IMR-90 (cell line): ENCODE results near the gene SLC25A24. TPM values are rescaled to one million over a fixed set of nuclear protein-coding genes. Genes with fewer than 3 reads are reported as not detected.
A peak's percentile ranks its signal among the peaks of the same experiment; 100 is the strongest.

Experiments used
- ATAC-seq: fragments of 200-7000 bp; cut with Tn5 transposase; 2 replicates; pipeline ENCODE4 v1.9.1; 2020; ENCODE audit warnings: low read depth, mild to moderate bottlenecking, moderate library complexity
- BruUV-seq: library from RNA; stranded (reverse); fragments of 400-500 nt; replicated peaks from 2 replicates; lab custom pipeline; 2021; lab: Mats Ljungman, UMichigan
- CTCF ChIA-PET: fragments of 300-600 bp; formaldehyde crosslinking; extraction: SDS; loops from one replicate; lab custom pipeline; 2021; ENCODE audit warnings: antibody characterized with exemption; lab: Yijun Ruan, JAX
- POLR2A ChIA-PET: fragments of 300-600 bp; sonication (Branson Sonifier 250); formaldehyde crosslinking; loops from one replicate; lab custom pipeline; 2022; ENCODE audit warnings: antibody characterized with exemption; ENCODE audit not compliant: unreplicated experiment; lab: Charles Lee
- DNase-seq: peaks from one replicate; pipeline ENCODE4 v3.0.0; 2013
- H2AFZ ChIP-seq: replicated peaks from 2 replicates; pipeline ENCODE3; 2013; ENCODE audit warnings: low read length, mild to moderate bottlenecking; ENCODE audit not compliant: poor library complexity
- H2AK5ac ChIP-seq: 2 replicates; pipeline ENCODE4 v1.6.1; 2013; ENCODE audit warnings: low read depth, low read length, inconsistent platforms
- H2AK9ac ChIP-seq: replicated peaks from 2 replicates; pipeline ENCODE3; 2013; ENCODE audit warnings: mild to moderate bottlenecking, low read depth, low read length, moderate library complexity; ENCODE audit not compliant: poor library complexity
- H2BK120ac ChIP-seq: 2 replicates; pipeline ENCODE4 v1.6.1; 2013; ENCODE audit warnings: low read depth, low read length, inconsistent platforms
- H2BK15ac ChIP-seq: 3 replicates; pipeline ENCODE4 v1.6.1; 2013; ENCODE audit warnings: low read depth, low read length, inconsistent platforms
- H2BK20ac ChIP-seq: 2 replicates; pipeline ENCODE4 v1.6.1; 2013; ENCODE audit warnings: low read depth, mild to moderate bottlenecking, inconsistent platforms, low read length, moderate library complexity
- H2BK5ac ChIP-seq: 2 replicates; pipeline ENCODE4 v1.6.1; 2013; ENCODE audit warnings: mild to moderate bottlenecking, low read depth, low read length, inconsistent platforms; ENCODE audit not compliant: poor library complexity, severe bottlenecking
- H3K14ac ChIP-seq: replicated peaks from 2 replicates; pipeline ENCODE4 v1.6.1; 2013; ENCODE audit warnings: low read depth, low read length, inconsistent platforms
- H3K18ac ChIP-seq: 2 replicates; pipeline ENCODE4 v1.6.1; 2013; ENCODE audit warnings: low read depth, low read length, control low read depth
- H3K23ac ChIP-seq: 2 replicates; pipeline ENCODE4 v1.6.1; 2013; ENCODE audit warnings: low read depth, low read length, inconsistent platforms
- H3K27ac ChIP-seq: 2 replicates; pipeline ENCODE4 v1.5.1; 2013; ENCODE audit warnings: mild to moderate bottlenecking, control low read depth, low read length; ENCODE audit not compliant: insufficient read depth
- H3K27me3 ChIP-seq: 2 replicates; pipeline ENCODE4 v1.6.1; 2013; ENCODE audit warnings: low read length; ENCODE audit not compliant: control insufficient read depth, insufficient read depth
- H3K36me3 ChIP-seq: 2 replicates; pipeline ENCODE4 v1.6.1; 2013; ENCODE audit warnings: low read length, mixed read lengths; ENCODE audit not compliant: control insufficient read depth, insufficient read depth
- H3K4ac ChIP-seq: 2 replicates; pipeline ENCODE4 v1.6.1; 2013; ENCODE audit warnings: low read depth, low read length, inconsistent platforms
- H3K4me1 ChIP-seq: 2 replicates; pipeline ENCODE4 v1.6.1; 2013; ENCODE audit warnings: low read length, mixed read lengths; ENCODE audit not compliant: control insufficient read depth, insufficient read depth
- H3K4me2 ChIP-seq: 2 replicates; pipeline ENCODE4 v1.6.1; 2013; ENCODE audit warnings: low read depth, mild to moderate bottlenecking, control low read depth, low read length, moderate library complexity
- H3K4me3 ChIP-seq: 2 replicates; pipeline ENCODE4 v1.5.1; 2013; ENCODE audit warnings: low read depth, mild to moderate bottlenecking, control low read depth, low read length, moderate library complexity; ENCODE audit not compliant: insufficient read depth
- H3K56ac ChIP-seq: 2 replicates; pipeline ENCODE4 v1.6.1; 2013; ENCODE audit warnings: low read length, inconsistent platforms; ENCODE audit not compliant: insufficient read depth; ENCODE audit errors: extremely low read depth
- H3K79me1 ChIP-seq, 2 experiments: 2 replicates each; pipeline ENCODE4 v1.6.1; 2013; ENCODE audit warnings: low read length in 2 of 2, inconsistent platforms in 1 of 2, low read depth in 1 of 2
- H3K9ac ChIP-seq: 2 replicates; pipeline ENCODE4 v1.6.1; 2013; ENCODE audit warnings: low read depth, low read length, control low read depth
- H3K9me1 ChIP-seq: 2 replicates; pipeline ENCODE4 v1.6.1; 2013; ENCODE audit warnings: low read length, inconsistent platforms; ENCODE audit not compliant: insufficient read depth
- H3K9me3 ChIP-seq: 2 replicates; pipeline ENCODE4 v1.6.1; 2013; ENCODE audit warnings: low read length; ENCODE audit not compliant: control insufficient read depth, insufficient read depth
- H4K20me1 ChIP-seq: 2 replicates; pipeline ENCODE4 v1.6.1; 2013; ENCODE audit warnings: low read length, inconsistent platforms; ENCODE audit not compliant: insufficient read depth
- H4K5ac ChIP-seq: 2 replicates; pipeline ENCODE4 v1.6.1; 2013; ENCODE audit warnings: mild to moderate bottlenecking, low read depth, low read length, control low read depth
- H4K8ac ChIP-seq, 2 experiments: 2 replicates each; pipeline ENCODE4 v1.6.1; 2013; ENCODE audit warnings: low read depth in 2 of 2, low read length in 2 of 2, control low read depth in 1 of 2, inconsistent platforms in 1 of 2
- H4K91ac ChIP-seq: 2 replicates; pipeline ENCODE4 v1.6.1; 2013; ENCODE audit warnings: low read depth, low read length, inconsistent platforms; ENCODE audit not compliant: insufficient read depth
- FOS ChIP-seq: fragments of 150-350 bp; IDR thresholded peaks from 2 replicates; pipeline ENCODE4 v1.6.1; 2016; ENCODE audit warnings: low read depth, low read length
- MXI1 ChIP-seq: IDR thresholded peaks from 2 replicates; pipeline ENCODE4 v1.6.1; 2012; ENCODE audit warnings: low read depth, mild to moderate bottlenecking, low read length, moderate library complexity, borderline replicate concordance
- WGBS, 2 experiments: methylation state at CpG; one replicate each; pipeline versions ENCODE4 v1.1.5 to v1.1.7; 2013; ENCODE audit warnings: missing lambda C conversion rate in 2 of 2; ENCODE audit not compliant: insufficient read length in 1 of 2; ENCODE audit errors: extremely low coverage in 2 of 2; 5-methylcytosine and 5-hydroxymethylcytosine counted together
- dilution Hi-C: fragments of 300-500 bp; cut with HindIII; formaldehyde crosslinking; loops from one replicate; pipeline ENCODE4 v1.14.3; 2018; ENCODE audit warnings: low sequenced_read_pairs; ENCODE audit not compliant: unreplicated experiment
- in situ Hi-C: fragments of 300-500 bp; cut with MboI; formaldehyde crosslinking; loops from 3 replicates; pipeline ENCODE4 v1.14.3; 2019; ENCODE audit warnings: low sequenced_read_pairs, inconsistent platforms, mixed read lengths
- intact Hi-C: fragments of 100-400 bp; cut with micrococcal nuclease; formaldehyde crosslinking; loops from 2 replicates; pipeline ENCODE4 v1.10.0; 2022
- polyA plus RNA-seq, 3 experiments: library from polyadenylated mRNA; depleted of rRNA; stranded (reverse); fragments of >200 nt; gene quantifications; 2 replicates each; pipeline ENCODE4 v1.2.3, GENCODE V29; 2012; ENCODE audit warnings: low replicate concordance in 1 of 3
- total RNA-seq: library from RNA; depleted of rRNA; stranded (reverse); fragments of >200 nt; gene quantifications from 2 replicates; pipeline ENCODE4 v1.2.3, GENCODE V29; 2012

Gene SLC25A24
- total and polyA plus RNA-seq, 2 of the 4 experiments (the other 2 are of a cell fraction), result 19.4 to 20.4 TPM

DNA sequence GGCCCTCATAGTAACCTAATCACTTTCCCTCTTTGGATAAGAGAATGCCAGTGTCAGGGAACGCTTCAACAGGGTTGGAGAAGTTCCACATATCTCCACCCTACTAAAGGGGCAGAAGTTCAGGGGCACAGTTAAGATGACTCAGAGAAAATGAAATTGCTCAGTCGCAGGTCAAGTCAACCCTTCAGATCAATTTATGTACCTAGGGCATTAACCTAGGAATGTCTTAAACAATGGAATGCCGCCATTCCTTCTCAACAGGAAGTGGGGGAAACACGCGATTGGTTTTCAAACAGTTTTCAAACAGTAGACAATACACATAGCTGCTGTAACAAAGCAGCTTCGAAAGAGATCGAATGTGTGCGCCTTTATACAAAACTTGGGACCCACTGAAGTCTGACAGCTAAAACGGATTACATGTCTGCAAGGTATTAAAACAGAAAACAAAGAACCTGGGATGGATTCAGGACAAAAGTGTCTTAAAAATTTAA, 897 bp downstream of the SLC25A24 start:
- Histone ChIP-seq H2BK20ac (no peak overlapping the region), H3K56ac (peak overlapping the region; percentile 96), H4K91ac (peak overlapping the region; percentile 46), H3K4me2 (peak overlapping the region; percentile 100), H2BK5ac (peak overlapping the region; percentile 95), H3K9ac (peak overlapping the region; percentile 99), H3K27ac (peak overlapping the region; percentile 99), H3K79me1 (peaks cover 0 to 32% of the 10 kb centered on the region in 2 experiments; a peak in 2 of 4 replicates), H2AFZ (peak overlapping the region; percentile 99), H3K4ac (peak overlapping the region; percentile 98; the same call in 1 of the 2 replicates), H2BK120ac (peak overlapping the region; percentile 88; the same call in 1 of the 2 replicates), H4K5ac (peak overlapping the region; percentile 95), H3K27me3 (no peaks in the 10 kb centered on the region), H3K14ac (peak overlapping the region; percentile 99), H3K23ac (peak overlapping the region; percentile 64), H2AK5ac (0 out of 2 replicates have a peak overlapping the region, but pooled peaks have one; percentile 7), H4K8ac (peak overlapping the region; percentile 82 to 92; a peak in 2 of 4 replicates), H3K36me3 (peaks cover 5% of the 10 kb centered on the region), H3K4me1 (peaks cover 2% of the 10 kb centered on the region; the same call in 1 of the 2 replicates), H2BK15ac (no peak overlapping the region), H4K20me1 (peaks cover 18% of the 10 kb centered on the region; the same call in 1 of the 2 replicates), H3K9me1 (peaks cover 9% of the 10 kb centered on the region; the same call in 1 of the 2 replicates), H3K9me3 (no peaks in the 10 kb centered on the region), H3K18ac (peak overlapping the region; percentile 92), H3K4me3 (peak overlapping the region; percentile 100), H2AK9ac (peak overlapping the region; percentile 99)
- WGBS, 2 experiments, result 0% methylated on average over 3 of the region's 9 CpGs; no CpG with 5 or more reads in 1 of the 2 experiments
- TF ChIP-seq FOS (0 out of 2 replicates have a peak, but pooled peaks have one; percentile 6), MXI1 (no peak)
- POLR2A ChIA-PET, result no interaction called here
- CTCF ChIA-PET, result no interaction called here
- BruUV-seq, result no TSS peak
- intact Hi-C loops (no loop called here), dilution Hi-C loops (no loop called here), in situ Hi-C loops (no loop called here)
- DNase-seq (peak; percentile 23), ATAC-seq (no peak)
